Keratinocyte (primary cell): ENCODE measurements around the gene FZR1.

Source experiments
- EZH2 ChIP-seq: IDR thresholded peaks from one replicate; pipeline ENCODE4 v1.6.1; 2012; ENCODE audit warnings: inconsistent platforms, mild to moderate bottlenecking, low read length, moderate library complexity
- TF ChIP-seq, protein P1 (sequence below), 3 experiments: IDR thresholded peaks in 1 of 3; conservative IDR thresholded peaks in 1 of 3; optimal IDR thresholded peaks in 1 of 3; 2 replicates in 2 of 3; 3 replicates in 1 of 3; pipeline versions ENCODE3 to v1.5.1; 2011; ENCODE audit warnings: low read length in 3 of 3, mild to moderate bottlenecking in 3 of 3, moderate library complexity in 2 of 3, control low read depth in 1 of 3, inconsistent platforms in 1 of 3; ENCODE audit not compliant: insufficient read depth in 2 of 3; ENCODE audit errors: extremely low read depth in 1 of 3

DNA sequence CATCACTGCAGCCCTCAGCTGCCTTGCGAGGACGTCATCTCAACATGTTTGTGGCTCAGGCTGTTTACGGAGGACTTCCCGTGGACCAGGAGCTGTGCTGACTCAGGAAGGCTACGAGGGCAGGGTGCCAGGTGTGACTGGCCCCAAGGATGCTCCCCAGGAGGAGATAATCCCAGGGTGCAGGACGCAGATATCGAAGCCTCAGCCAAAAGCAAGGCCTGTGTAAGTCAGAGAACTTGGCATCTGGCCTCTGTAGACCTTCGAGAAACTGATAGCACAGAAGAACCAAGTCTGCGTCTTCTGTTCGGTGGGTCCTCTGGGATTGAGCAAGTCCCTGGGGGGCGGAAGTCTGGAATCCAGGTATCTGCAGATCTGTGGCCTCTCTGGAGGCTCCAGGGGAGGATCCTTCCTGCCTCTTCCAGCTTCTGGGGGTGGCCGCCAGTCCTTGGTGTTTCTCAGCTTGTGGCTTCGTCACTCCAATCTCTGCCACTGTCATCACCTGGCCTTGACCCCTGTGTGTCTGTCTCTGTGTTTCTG lies 3.0 kb upstream of the FZR1 start:
- TF ChIP-seq, protein P1, sequence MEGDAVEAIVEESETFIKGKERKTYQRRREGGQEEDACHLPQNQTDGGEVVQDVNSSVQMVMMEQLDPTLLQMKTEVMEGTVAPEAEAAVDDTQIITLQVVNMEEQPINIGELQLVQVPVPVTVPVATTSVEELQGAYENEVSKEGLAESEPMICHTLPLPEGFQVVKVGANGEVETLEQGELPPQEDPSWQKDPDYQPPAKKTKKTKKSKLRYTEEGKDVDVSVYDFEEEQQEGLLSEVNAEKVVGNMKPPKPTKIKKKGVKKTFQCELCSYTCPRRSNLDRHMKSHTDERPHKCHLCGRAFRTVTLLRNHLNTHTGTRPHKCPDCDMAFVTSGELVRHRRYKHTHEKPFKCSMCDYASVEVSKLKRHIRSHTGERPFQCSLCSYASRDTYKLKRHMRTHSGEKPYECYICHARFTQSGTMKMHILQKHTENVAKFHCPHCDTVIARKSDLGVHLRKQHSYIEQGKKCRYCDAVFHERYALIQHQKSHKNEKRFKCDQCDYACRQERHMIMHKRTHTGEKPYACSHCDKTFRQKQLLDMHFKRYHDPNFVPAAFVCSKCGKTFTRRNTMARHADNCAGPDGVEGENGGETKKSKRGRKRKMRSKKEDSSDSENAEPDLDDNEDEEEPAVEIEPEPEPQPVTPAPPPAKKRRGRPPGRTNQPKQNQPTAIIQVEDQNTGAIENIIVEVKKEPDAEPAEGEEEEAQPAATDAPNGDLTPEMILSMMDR (optimal IDR thresholded peaks at IDR 0.05 in 1 of 3, IDR thresholded peaks at IDR 0.05 in 1 of 3, conservative IDR thresholded peaks at IDR 0.05 in 1 of 3; ENCODE audit: extremely low read depth in 1 of 3, insufficient read depth in 2 of 3, low read length in 3 of 3): no peak
- no peak for TF ChIP-seq EZH2
